GM21381 (cell line): Measurements from ENCODE around the gene STRBP.

Experiments
- ATAC-seq: cut with Tn5 transposase; IDR thresholded peaks from one replicate; pipeline ENCODE4 v1.9.1; 2021; ENCODE audit warnings: mild to moderate bottlenecking, moderate library complexity; ENCODE audit not compliant: unreplicated experiment

Gene STRBP

GRCh38 chr9:123073441-123073840 is 194.9 kb downstream of the STRBP start:
- no peak for ATAC-seq

GRCh38 chr9:123072407-123072995 is 195.9 kb downstream of the STRBP start:
- ATAC-seq: no peak
